Mucosa of descending colon (tissue), 3 donors: ENCODE results near the gene BAIAP2L1. TPM values are rescaled to one million over a fixed set of nuclear protein-coding genes. Genes with fewer than 3 reads are reported as not detected.
A peak's percentile ranks its signal among the peaks of the same experiment; 100 is the strongest.

Experiments used
- ATAC-seq: fragments of 200-7000 bp; cut with Tn5 transposase; one replicate; pipeline ENCODE4 v1.9.1; 2020; ENCODE audit warnings: mild to moderate bottlenecking, moderate library complexity
- DNase-seq, 3 donors: peaks; one replicate each; pipeline ENCODE4 v3.0.0-alpha.2; 2020
- H3K36me3 ChIP-seq: fragments of 200-600 bp; one replicate; pipeline ENCODE4 v1.8.0; 2021; ENCODE audit warnings: low read depth, mild to moderate bottlenecking
- H3K4me1 ChIP-seq: fragments of 200-600 bp; one replicate; pipeline ENCODE4 v1.8.0; 2021; ENCODE audit warnings: low read depth, mild to moderate bottlenecking
- H3K4me3 ChIP-seq: fragments of 200-600 bp; one replicate; pipeline ENCODE4 v1.8.0; 2021; ENCODE audit warnings: mild to moderate bottlenecking
- H3K9me3 ChIP-seq: fragments of 200-600 bp; one replicate; pipeline ENCODE4 v1.8.0; 2021; ENCODE audit warnings: mild to moderate bottlenecking
- intact Hi-C, 2 donors: fragments of 100-400 bp; cut with DNase I in 1 of 2; cut with micrococcal nuclease in 1 of 2; formaldehyde crosslinking; loops; one replicate each; pipeline versions ENCODE4 v1.11.0 to v1.11.1; 2022; cut with DNase I, micrococcal nuclease
- total RNA-seq, 3 donors: library from RNA; stranded (reverse); fragmentation: NEBNext Ultra II Directional in 2 of 3; extraction: Animal tissue kit (Norgen Biotek cat#: 25700) in 2 of 3; gene quantifications; one replicate each; pipeline versions ENCODE4 v1.2.1 to v1.2.4, GENCODE V29; 2021 to 2023
- TF ChIP-seq, protein P1 (sequence below): fragments of 200-600 bp; IDR thresholded peaks from one replicate; pipeline ENCODE4 v1.8.0; 2022; ENCODE audit warnings: antibody characterized with exemption, mild to moderate bottlenecking
- donor health status: DM: no; HTN: no; CAD: no; lungs with moderate emphysema.
- donor health status: DM: no; HTN: no; CAD: no.
- donor health status: DM: no; HTN: yes; CAD: no.

The BAIAP2L1 gene
- total RNA-seq, 3 donors from 2014 or later: 39.9 to 78.0 (median 65.4) TPM

DNA sequence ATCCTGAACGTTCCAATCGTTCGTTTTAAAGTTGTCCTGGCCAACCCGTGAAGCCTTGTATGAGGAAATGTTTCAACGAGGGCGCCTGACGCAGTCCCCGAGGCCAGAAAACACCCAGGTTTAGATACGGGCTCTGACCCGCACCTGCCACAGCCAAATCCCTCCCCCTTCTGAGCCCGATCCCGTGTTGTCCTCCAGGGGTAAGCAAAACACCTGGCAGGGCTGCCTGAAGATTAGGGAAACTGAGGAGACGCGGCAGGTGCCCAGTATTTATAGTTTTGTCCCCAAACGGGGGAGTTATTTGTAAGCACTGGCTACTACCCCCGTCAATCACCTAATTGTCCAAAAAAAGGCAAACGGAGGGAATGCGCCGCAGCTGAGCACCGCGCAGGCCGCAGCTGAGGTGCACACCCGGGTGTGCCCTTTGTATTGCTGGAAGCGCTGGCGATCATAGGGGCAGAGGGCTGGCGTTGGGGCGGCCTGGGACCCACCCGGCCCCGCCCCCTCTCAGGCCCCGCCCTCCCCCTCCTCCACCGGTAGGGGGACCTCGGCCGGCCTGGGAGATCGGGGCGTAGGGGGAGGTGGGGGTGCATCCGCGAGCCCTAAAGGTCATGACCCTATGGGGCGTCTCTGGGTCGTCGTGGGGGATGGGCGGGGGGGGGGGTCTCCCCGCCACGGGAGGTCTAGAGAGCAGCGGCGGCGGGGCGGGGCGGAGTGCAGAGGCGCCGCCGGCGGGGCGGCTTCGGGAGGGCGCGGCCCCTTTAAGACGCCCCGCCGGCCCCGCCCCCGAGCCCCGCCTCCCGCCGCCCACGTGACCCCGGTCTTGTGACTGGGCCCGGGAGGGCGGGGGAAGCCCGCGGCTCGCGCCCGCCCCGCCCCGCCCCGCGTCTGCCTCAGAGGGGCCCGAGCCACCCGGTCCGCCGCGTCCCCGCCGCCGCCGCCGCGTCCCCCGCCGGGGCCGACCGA is 119.8 kb downstream of the BAIAP2L1 start, which contains the start of gene BRI3:
Gene BRI3 (plus strand): TSS at position 896 of the 966 bp plus-strand sequence. CDS start 110 bp downstream, outside the sequence.
- TF ChIP-seq, protein P1, sequence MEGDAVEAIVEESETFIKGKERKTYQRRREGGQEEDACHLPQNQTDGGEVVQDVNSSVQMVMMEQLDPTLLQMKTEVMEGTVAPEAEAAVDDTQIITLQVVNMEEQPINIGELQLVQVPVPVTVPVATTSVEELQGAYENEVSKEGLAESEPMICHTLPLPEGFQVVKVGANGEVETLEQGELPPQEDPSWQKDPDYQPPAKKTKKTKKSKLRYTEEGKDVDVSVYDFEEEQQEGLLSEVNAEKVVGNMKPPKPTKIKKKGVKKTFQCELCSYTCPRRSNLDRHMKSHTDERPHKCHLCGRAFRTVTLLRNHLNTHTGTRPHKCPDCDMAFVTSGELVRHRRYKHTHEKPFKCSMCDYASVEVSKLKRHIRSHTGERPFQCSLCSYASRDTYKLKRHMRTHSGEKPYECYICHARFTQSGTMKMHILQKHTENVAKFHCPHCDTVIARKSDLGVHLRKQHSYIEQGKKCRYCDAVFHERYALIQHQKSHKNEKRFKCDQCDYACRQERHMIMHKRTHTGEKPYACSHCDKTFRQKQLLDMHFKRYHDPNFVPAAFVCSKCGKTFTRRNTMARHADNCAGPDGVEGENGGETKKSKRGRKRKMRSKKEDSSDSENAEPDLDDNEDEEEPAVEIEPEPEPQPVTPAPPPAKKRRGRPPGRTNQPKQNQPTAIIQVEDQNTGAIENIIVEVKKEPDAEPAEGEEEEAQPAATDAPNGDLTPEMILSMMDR: peak; percentile 26
- DNase-seq (peak; percentile 94 to 98 (median 96)), ATAC-seq (peak; percentile 73)
- peak within 1 kb of the TSS; percentile 72 for H3K4me3 ChIP-seq
- no peaks in the 10 kb centered on the region for H3K9me3 ChIP-seq
- H3K4me1 ChIP-seq: peaks cover 54% of the 10 kb centered on the region
- no peaks in the 10 kb centered on the region for H3K36me3 ChIP-seq
- intact Hi-C loops: loop anchor here in 1 of 2 donors (10.0 kb wide), 1 partner anchor 124 kb away; the partner anchor contains the start of gene BAIAP2L1

DNA sequence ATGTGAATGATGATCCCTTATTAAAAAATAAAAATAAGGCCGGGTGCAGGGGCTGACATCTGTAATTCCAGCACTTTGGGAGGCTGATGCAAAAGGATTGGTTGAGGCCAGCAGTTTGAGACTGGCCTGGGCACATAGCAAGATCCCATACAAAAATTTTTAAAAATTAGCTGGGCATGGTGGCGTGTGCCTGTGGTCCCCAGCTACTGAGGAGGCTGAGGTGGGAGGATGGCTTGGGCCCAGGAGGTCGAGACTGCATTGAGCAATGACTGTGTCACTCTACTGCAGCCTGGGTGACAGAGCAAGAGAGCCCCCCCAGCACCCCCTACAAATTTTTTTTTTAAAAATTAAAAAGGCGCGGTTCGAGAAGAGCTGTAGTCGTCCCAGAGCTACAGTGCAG is 120.6 kb downstream of the BAIAP2L1 start:
- intact Hi-C loops: loop anchor here in 1 of 2 donors (10.0 kb wide), 1 partner anchor 125 kb away; the partner anchor contains the start of gene BAIAP2L1
- no peak for DNase-seq
- Histone ChIP-seq H3K4me1 (peaks cover 46% of the 10 kb centered on the region), H3K36me3 (no peaks in the 10 kb centered on the region), H3K4me3 (no peak overlapping the region), H3K9me3 (no peaks in the 10 kb centered on the region)
- TF ChIP-seq, protein P1: no peak
- no peak for ATAC-seq

DNA sequence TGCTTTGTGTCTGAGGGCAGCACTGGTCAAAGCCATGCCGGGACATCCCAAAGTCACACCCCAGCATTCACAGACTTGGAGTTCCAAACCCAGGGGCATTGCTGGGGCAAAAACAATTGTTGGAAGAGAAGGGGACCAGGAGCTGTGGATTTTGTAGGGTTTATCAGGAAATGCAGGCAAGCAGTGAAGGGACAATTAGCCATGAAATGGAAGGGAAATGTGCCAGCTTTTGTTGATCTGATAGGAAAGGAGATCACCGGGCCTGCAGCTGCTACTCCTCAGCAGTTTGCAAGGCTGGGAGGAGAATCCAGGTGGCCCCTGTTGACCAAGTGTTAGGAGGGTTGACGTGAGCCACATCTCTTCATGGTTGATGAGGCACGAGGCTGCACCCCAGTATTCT is 122.0 kb downstream of the BAIAP2L1 start:
- DNase-seq (no peak), ATAC-seq (no peak)
- Histone ChIP-seq H3K4me3 (no peak overlapping the region), H3K9me3 (no peaks in the 10 kb centered on the region), H3K36me3 (no peaks in the 10 kb centered on the region), H3K4me1 (peaks cover 33% of the 10 kb centered on the region)
- TF ChIP-seq, protein P1: no peak
- intact Hi-C loops: no loop called here

DNA sequence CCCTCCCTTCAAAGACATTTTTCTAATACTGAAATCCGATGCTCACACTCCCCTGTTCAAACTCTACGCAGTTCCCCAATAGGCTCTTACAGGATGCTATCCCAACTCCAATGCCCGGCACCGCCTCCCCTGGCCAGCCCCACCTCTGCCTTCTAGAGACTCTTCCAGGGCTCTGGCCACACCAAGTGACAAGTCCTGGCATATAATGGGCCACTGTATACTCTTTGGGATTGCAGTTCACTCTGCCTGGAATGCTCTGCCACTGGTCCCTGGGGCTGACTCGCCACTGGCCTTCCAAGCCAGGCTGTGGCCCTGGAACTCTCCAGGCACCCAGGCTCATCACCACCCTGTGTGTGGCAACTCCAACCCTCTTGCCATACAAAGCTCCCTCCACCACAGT is 122.5 kb downstream of the BAIAP2L1 start:
- H3K36me3 ChIP-seq: no peaks in the 10 kb centered on the region
- TF ChIP-seq, protein P1: no peak
- DNase-seq (no peak), ATAC-seq (no peak)
- H3K9me3 ChIP-seq: no peaks in the 10 kb centered on the region
- peaks cover 27% of the 10 kb centered on the region for H3K4me1 ChIP-seq
- H3K4me3 ChIP-seq: no peak overlapping the region
- intact Hi-C loops: no loop called here

DNA sequence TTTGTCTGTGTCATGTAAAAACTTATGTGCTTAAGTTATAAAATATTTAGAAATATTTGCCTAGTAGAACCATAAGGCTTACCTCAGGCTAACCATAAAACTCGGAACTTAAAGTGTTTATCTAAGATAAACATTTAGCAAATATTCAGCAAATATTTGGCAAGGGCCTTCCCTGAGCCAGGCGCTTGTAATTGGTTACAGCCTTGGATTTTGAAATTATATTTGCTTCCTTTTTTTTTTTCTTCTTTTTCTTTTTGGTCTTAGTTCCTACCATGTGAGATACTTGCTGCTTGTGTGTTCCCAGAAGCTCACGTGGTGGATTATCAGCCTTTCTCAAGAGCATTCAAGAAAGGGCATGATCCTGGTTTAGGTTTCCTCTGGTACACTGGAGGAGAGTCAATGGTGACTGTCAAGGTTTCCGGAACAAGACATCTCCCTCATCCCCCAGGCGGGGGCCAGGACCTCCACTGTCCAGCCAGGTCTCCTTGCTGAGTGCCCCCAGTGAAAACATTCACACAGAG is 124.6 kb downstream of the BAIAP2L1 start:
- peaks cover 17% of the 10 kb centered on the region for H3K4me1 ChIP-seq
- H3K4me3 ChIP-seq: no peak overlapping the region
- intact Hi-C loops: no loop called here
- no peaks in the 10 kb centered on the region for H3K9me3 ChIP-seq
- no peaks in the 10 kb centered on the region for H3K36me3 ChIP-seq
- peak in 1 of 3 donors; percentile 48 for DNase-seq
- TF ChIP-seq, protein P1: no peak
- peak; percentile 59 for ATAC-seq
